Measurements from ENCODE around the gene IRF8. TPM values are rescaled to one million over a fixed set of nuclear protein-coding genes. Genes with fewer than 3 reads are reported as not detected.

Gene IRF8
- total RNA-seq, 1 experiment from 2014 or later = 0.19 TPM

DNA sequence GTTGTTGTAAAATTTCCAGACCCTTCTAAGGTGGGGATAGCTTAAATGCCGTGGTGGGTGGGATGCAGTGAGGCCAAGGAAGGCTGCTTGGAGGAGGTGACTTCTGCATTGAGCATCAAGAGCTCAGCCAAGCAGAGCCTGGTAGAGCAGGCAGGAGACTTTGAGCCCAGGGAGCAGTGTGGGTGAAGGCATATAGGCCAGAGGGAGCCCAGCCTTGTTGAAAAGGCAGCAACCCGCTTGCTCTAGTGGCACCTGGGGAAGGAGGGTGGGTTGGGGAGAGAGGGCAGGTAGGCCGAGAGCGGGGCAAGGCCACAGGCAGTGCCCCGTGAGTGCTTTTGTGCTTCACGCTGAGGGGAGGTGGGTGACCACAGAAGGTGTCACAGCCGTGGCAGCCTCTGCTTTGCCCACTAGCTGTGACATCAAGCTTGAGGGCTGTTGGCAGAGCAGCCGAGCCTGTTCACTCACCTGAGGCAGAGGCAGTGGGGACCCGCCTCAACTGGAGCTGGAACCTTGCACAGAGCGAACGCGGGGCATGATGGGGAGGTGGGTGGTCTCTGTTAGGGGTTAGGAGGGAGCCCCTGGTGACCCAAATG lies 56.1 kb downstream of the IRF8 start:
- Histone ChIP-seq H3K27ac (ENCODE audit: low read depth, low read length, poor library complexity, severe bottlenecking) (no peak overlapping the region), H3K36me3 (ENCODE audit: insufficient read depth, low read length, poor library complexity, severe bottlenecking) (no peaks in the 10 kb centered on the region), H3K9me3 (ENCODE audit: low read depth, low read length, poor library complexity, severe bottlenecking) (no peaks in the 10 kb centered on the region), H3K27me3 (replicated peaks; ENCODE audit: insufficient read depth, low read depth, low read length, poor library complexity) (peaks cover 11% of the 10 kb centered on the region), H3K4me3 (ENCODE audit: low read depth, low read length, poor library complexity, severe bottlenecking) (no peak overlapping the region), H3K4me1 (ENCODE audit: insufficient read depth, low read length, poor library complexity, severe bottlenecking) (no peaks in the 10 kb centered on the region)
- no peak for DNase-seq (ENCODE audit: low spot score)
- TF ChIP-seq, protein P1, sequence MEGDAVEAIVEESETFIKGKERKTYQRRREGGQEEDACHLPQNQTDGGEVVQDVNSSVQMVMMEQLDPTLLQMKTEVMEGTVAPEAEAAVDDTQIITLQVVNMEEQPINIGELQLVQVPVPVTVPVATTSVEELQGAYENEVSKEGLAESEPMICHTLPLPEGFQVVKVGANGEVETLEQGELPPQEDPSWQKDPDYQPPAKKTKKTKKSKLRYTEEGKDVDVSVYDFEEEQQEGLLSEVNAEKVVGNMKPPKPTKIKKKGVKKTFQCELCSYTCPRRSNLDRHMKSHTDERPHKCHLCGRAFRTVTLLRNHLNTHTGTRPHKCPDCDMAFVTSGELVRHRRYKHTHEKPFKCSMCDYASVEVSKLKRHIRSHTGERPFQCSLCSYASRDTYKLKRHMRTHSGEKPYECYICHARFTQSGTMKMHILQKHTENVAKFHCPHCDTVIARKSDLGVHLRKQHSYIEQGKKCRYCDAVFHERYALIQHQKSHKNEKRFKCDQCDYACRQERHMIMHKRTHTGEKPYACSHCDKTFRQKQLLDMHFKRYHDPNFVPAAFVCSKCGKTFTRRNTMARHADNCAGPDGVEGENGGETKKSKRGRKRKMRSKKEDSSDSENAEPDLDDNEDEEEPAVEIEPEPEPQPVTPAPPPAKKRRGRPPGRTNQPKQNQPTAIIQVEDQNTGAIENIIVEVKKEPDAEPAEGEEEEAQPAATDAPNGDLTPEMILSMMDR (conservative IDR thresholded peaks at IDR 0.05; ENCODE audit: low read depth, low read length) = no peak
- TF ChIP-seq EZH2 (IDR thresholded peaks at IDR 0.05; ENCODE audit: borderline replicate concordance, low read depth, low read length, poor library complexity, severe bottlenecking) = no peak
- ChIA-PET CTCF (no interaction called here), POLR2A (ENCODE audit: low non-redundant PET) (no interaction called here)
- intact Hi-C loops (cut with micrococcal nuclease; ENCODE audit: unreplicated experiment) = no loop called here
- no TSS peak for BruUV-seq (replicated peaks)

GRCh38 chr16:85955566-85955965 lies 56.6 kb downstream of the IRF8 start:
- CTCF ChIA-PET = no interaction called here
- Histone ChIP-seq H3K36me3 (ENCODE audit: insufficient read depth, low read length, poor library complexity, severe bottlenecking) (no peaks in the 10 kb centered on the region), H3K27ac (ENCODE audit: low read depth, low read length, poor library complexity, severe bottlenecking) (no peak overlapping the region), H3K27me3 (replicated peaks; ENCODE audit: insufficient read depth, low read depth, low read length, poor library complexity) (peaks cover 6% of the 10 kb centered on the region), H3K4me3 (ENCODE audit: low read depth, low read length, poor library complexity, severe bottlenecking) (no peak overlapping the region), H3K4me1 (ENCODE audit: insufficient read depth, low read length, poor library complexity, severe bottlenecking) (no peaks in the 10 kb centered on the region), H3K9me3 (ENCODE audit: low read depth, low read length, poor library complexity, severe bottlenecking) (no peaks in the 10 kb centered on the region)
- no peak for TF ChIP-seq EZH2 (IDR thresholded peaks at IDR 0.05; ENCODE audit: borderline replicate concordance, low read depth, low read length, poor library complexity, severe bottlenecking)
- POLR2A ChIA-PET (ENCODE audit: low non-redundant PET) = no interaction called here
- DNase-seq (ENCODE audit: low spot score) = no peak
- BruUV-seq (replicated peaks) = no TSS peak
- intact Hi-C loops (cut with micrococcal nuclease; ENCODE audit: unreplicated experiment) = no loop called here

DNA sequence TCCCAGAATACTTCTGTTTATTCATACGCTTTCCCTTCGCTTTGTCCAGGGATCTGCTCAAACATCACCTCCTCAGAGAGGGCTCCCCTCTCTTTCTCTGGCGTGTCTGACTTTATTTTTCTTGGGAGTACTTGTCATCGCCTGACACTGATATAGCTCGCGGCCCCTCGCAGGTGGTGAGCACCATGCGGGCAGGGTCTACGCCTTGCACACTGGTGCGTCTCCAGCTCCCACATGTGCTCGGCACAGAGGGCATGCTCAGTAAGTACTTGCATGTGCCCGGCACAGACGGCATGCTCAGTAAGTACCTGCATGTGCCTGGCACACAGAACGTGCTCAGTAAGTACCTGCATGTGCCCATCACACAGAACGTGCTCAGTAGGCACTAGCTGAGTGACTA lies 57.5 kb downstream of the IRF8 start:
- H3K4me3 ChIP-seq (ENCODE audit: low read depth, low read length, poor library complexity, severe bottlenecking) = no peak overlapping the region
- no peak for TF ChIP-seq EZH2 (IDR thresholded peaks at IDR 0.05; ENCODE audit: borderline replicate concordance, low read depth, low read length, poor library complexity, severe bottlenecking)
- TF ChIP-seq, protein P1 (conservative IDR thresholded peaks at IDR 0.05; ENCODE audit: low read depth, low read length) = no peak
- intact Hi-C loops (cut with micrococcal nuclease; ENCODE audit: unreplicated experiment) = no loop called here
- no peaks in the 10 kb centered on the region for H3K9me3 ChIP-seq (ENCODE audit: low read depth, low read length, poor library complexity, severe bottlenecking)
- H3K4me1 ChIP-seq (ENCODE audit: insufficient read depth, low read length, poor library complexity, severe bottlenecking) = no peaks in the 10 kb centered on the region
- no TSS peak for BruUV-seq (replicated peaks)
- ChIA-PET CTCF (no interaction called here), POLR2A (ENCODE audit: low non-redundant PET) (no interaction called here)
- H3K27me3 ChIP-seq (replicated peaks; ENCODE audit: insufficient read depth, low read depth, low read length, poor library complexity) = peaks cover 4% of the 10 kb centered on the region
- no peak overlapping the region for H3K27ac ChIP-seq (ENCODE audit: low read depth, low read length, poor library complexity, severe bottlenecking)
- H3K36me3 ChIP-seq (ENCODE audit: insufficient read depth, low read length, poor library complexity, severe bottlenecking) = no peaks in the 10 kb centered on the region
- DNase-seq (ENCODE audit: low spot score) = no peak

GRCh38 chr16:85958731-85959130 lies 59.8 kb downstream of the IRF8 start:
- Histone ChIP-seq H3K4me3 (ENCODE audit: low read depth, low read length, poor library complexity, severe bottlenecking) (no peak overlapping the region), H3K27ac (ENCODE audit: low read depth, low read length, poor library complexity, severe bottlenecking) (no peak overlapping the region), H3K27me3 (replicated peaks; ENCODE audit: insufficient read depth, low read depth, low read length, poor library complexity) (peaks cover 5% of the 10 kb centered on the region), H3K4me1 (ENCODE audit: insufficient read depth, low read length, poor library complexity, severe bottlenecking) (no peaks in the 10 kb centered on the region), H3K9me3 (ENCODE audit: low read depth, low read length, poor library complexity, severe bottlenecking) (no peaks in the 10 kb centered on the region), H3K36me3 (ENCODE audit: insufficient read depth, low read length, poor library complexity, severe bottlenecking) (no peaks in the 10 kb centered on the region)
- TF ChIP-seq EZH2 (IDR thresholded peaks at IDR 0.05; ENCODE audit: borderline replicate concordance, low read depth, low read length, poor library complexity, severe bottlenecking) = no peak
- TF ChIP-seq, protein P1 (conservative IDR thresholded peaks at IDR 0.05; ENCODE audit: low read depth, low read length) = no peak
- ChIA-PET POLR2A (ENCODE audit: low non-redundant PET) (no interaction called here), CTCF (no interaction called here)
- intact Hi-C loops (cut with micrococcal nuclease; ENCODE audit: unreplicated experiment) = no loop called here
- DNase-seq (ENCODE audit: low spot score) = no peak
- BruUV-seq (replicated peaks) = no TSS peak

Data from A673 (cell line).